Urinary bladder (tissue), 4 donors: ENCODE results near the gene SLC38A10. TPM values are rescaled to one million over a fixed set of nuclear protein-coding genes. Genes with fewer than 3 reads are reported as not detected.

Experiments
- DNase-seq: peaks from one replicate; pipeline ENCODE4 v3.0.0-alpha.2; 2015; ENCODE audit errors: extremely low spot score
- H3K27ac ChIP-seq: one replicate; pipeline ENCODE4 v1.5.1; 2013; ENCODE audit warnings: low read depth, mild to moderate bottlenecking, moderate library complexity
- H3K36me3 ChIP-seq: one replicate; pipeline ENCODE4 v1.6.1; 2013; ENCODE audit warnings: mild to moderate bottlenecking, moderate library complexity; ENCODE audit not compliant: insufficient read depth
- H3K4me1 ChIP-seq: one replicate; pipeline ENCODE4 v1.6.1; 2013; ENCODE audit warnings: mild to moderate bottlenecking, moderate library complexity; ENCODE audit not compliant: insufficient read depth
- H3K4me3 ChIP-seq: one replicate; pipeline ENCODE4 v1.5.1; 2013; ENCODE audit warnings: low read depth, low read length
- WGBS: extraction: QIAGEN DNeasy Blood & Tissue Kit; methylation state at CpG from one replicate; pipeline ENCODE4 v1.1.7; 2013; 5-methylcytosine and 5-hydroxymethylcytosine counted together
- polyA plus RNA-seq: library from polyadenylated mRNA; stranded (reverse); fragments of 200-250 nt; gene quantifications from one replicate; pipeline ENCODE4 v1.2.3, GENCODE V29; 2013
- total RNA-seq: library from RNA; depleted of rRNA; stranded (reverse); fragments of >200 nt; gene quantifications from one replicate; pipeline ENCODE4 v1.2.3, GENCODE V29; 2014
- donor health status: healthy with polysubstance abuse.
- donor health status: healthy.

Gene SLC38A10
- total and polyA plus RNA-seq, 2 donors: 28.5 to 82.3 TPM

- WGBS: 87% methylated on average over 22 of the region's 22 CpGs
- Histone ChIP-seq H3K4me1 (peaks cover 3% of the 10 kb centered on the region), H3K36me3 (no peaks in the 10 kb centered on the region), H3K4me3 (no peak overlapping the region), H3K27ac (no peak overlapping the region)
- DNase-seq: no peak
Measured at GRCh38 chr17:81324851-81325713, 30.0 kb upstream of the SLC38A10 start.

GRCh38 chr17:81324177-81324850, 29.2 kb upstream of the SLC38A10 start:
- Histone ChIP-seq H3K36me3 (no peaks in the 10 kb centered on the region), H3K4me1 (no peaks in the 10 kb centered on the region), H3K4me3 (no peak overlapping the region), H3K27ac (no peak overlapping the region)
- 91% methylated on average over 17 of the region's 17 CpGs for WGBS
- DNase-seq: no peak

GRCh38 chr17:81323411-81323868, 28.3 kb upstream of the SLC38A10 start:
- WGBS: 62% methylated on average over 20 of the region's 20 CpGs
- Histone ChIP-seq H3K4me3 (no peak overlapping the region), H3K4me1 (no peaks in the 10 kb centered on the region), H3K36me3 (no peaks in the 10 kb centered on the region), H3K27ac (no peak overlapping the region)
- DNase-seq: no peak

- DNase-seq: no peak
- H3K36me3 ChIP-seq: no peaks in the 10 kb centered on the region
- no peaks in the 10 kb centered on the region for H3K4me1 ChIP-seq
- H3K4me3 ChIP-seq: no peak overlapping the region
- 84% methylated on average over 10 of the region's 10 CpGs for WGBS
- no peak overlapping the region for H3K27ac ChIP-seq
Measured at GRCh38 chr17:81323083-81323369, 27.9 kb upstream of the SLC38A10 start.

GRCh38 chr17:81322271-81323082, 27.4 kb upstream of the SLC38A10 start:
- Histone ChIP-seq H3K4me1 (no peaks in the 10 kb centered on the region), H3K27ac (no peak overlapping the region), H3K36me3 (no peaks in the 10 kb centered on the region), H3K4me3 (no peak overlapping the region)
- WGBS: 92% methylated on average over 34 of the region's 34 CpGs
- DNase-seq: no peak

GRCh38 chr17:81317961-81318605, 23.0 kb upstream of the SLC38A10 start:
- no peak for DNase-seq

GRCh38 chr17:81317530-81317821, 22.4 kb upstream of the SLC38A10 start:
- Histone ChIP-seq H3K4me1 (no peaks in the 10 kb centered on the region), H3K27ac (no peak overlapping the region), H3K4me3 (no peak overlapping the region), H3K36me3 (no peaks in the 10 kb centered on the region)
- no peak for DNase-seq
- WGBS: 83% methylated on average over 10 of the region's 10 CpGs

More at GRCh38 chr17:81317961-81318605, 23.0 kb upstream of the SLC38A10 start:
- H3K27ac ChIP-seq: no peak overlapping the region
- no peaks in the 10 kb centered on the region for H3K4me1 ChIP-seq
- no peak overlapping the region for H3K4me3 ChIP-seq
- no peaks in the 10 kb centered on the region for H3K36me3 ChIP-seq
- WGBS: 65% methylated on average over 17 of the region's 17 CpGs

GRCh38 chr17:81315885-81316391, 20.8 kb upstream of the SLC38A10 start:
- no peaks in the 10 kb centered on the region for H3K36me3 ChIP-seq
- DNase-seq: no peak
- 88% methylated on average over 20 of the region's 20 CpGs for WGBS
- no peaks in the 10 kb centered on the region for H3K4me1 ChIP-seq
- no peak overlapping the region for H3K4me3 ChIP-seq
- H3K27ac ChIP-seq: no peak overlapping the region

- WGBS: 85% methylated on average over 19 of the region's 19 CpGs
- H3K36me3 ChIP-seq: no peaks in the 10 kb centered on the region
- no peak for DNase-seq
- no peak overlapping the region for H3K4me3 ChIP-seq
- H3K4me1 ChIP-seq: no peaks in the 10 kb centered on the region
- no peak overlapping the region for H3K27ac ChIP-seq
Measured at GRCh38 chr17:81315129-81315884, 20.2 kb upstream of the SLC38A10 start.

- DNase-seq: no peak
- H3K4me1 ChIP-seq: no peaks in the 10 kb centered on the region
- H3K36me3 ChIP-seq: no peaks in the 10 kb centered on the region
- no peak overlapping the region for H3K27ac ChIP-seq
- 81% methylated on average over 21 of the region's 21 CpGs for WGBS
- H3K4me3 ChIP-seq: no peak overlapping the region
Measured at GRCh38 chr17:81314398-81315081, 19.4 kb upstream of the SLC38A10 start.

GRCh38 chr17:81313776-81314397, 18.8 kb upstream of the SLC38A10 start:
- H3K27ac ChIP-seq: no peak overlapping the region
- no peaks in the 10 kb centered on the region for H3K36me3 ChIP-seq
- 69% methylated on average over 17 of the region's 17 CpGs for WGBS
- H3K4me3 ChIP-seq: no peak overlapping the region
- no peak for DNase-seq
- H3K4me1 ChIP-seq: no peaks in the 10 kb centered on the region
